CD4-positive, alpha-beta T cell treated with Interleukin-10 for 1 hour (primary cell): ENCODE data around the gene GPD2.
"Not testable (repeated sequence)": the region's sequence is repeated elsewhere in the genome, so short reads cannot be mapped to it uniquely, and the experiment has no call there.

Experiments
- DNase-seq: peaks from one replicate; pipeline ENCODE4 v3.0.0-alpha.2; 2020

GPD2 gene

GRCh38 chr2:156590085-156590739 is 154.0 kb downstream of the GPD2 start:
- DNase-seq, result no peak

- DNase-seq, result no peak
These were observed 156.8 kb downstream of the GPD2 start for GRCh38 chr2:156592809-156593593.

- no peak for DNase-seq
These were observed 157.4 kb downstream of the GPD2 start for GRCh38 chr2:156593594-156593921.

- no peak for DNase-seq
These were observed 162.4 kb downstream of the GPD2 start for GRCh38 chr2:156598563-156598962.

GRCh38 chr2:156600196-156600595 is 164.0 kb downstream of the GPD2 start:
- DNase-seq, result no peak

- DNase-seq, result no peak
These were observed 165.8 kb downstream of the GPD2 start for GRCh38 chr2:156601855-156602551.

- no peak for DNase-seq
These were observed 166.4 kb downstream of the GPD2 start for GRCh38 chr2:156602552-156602933.

GRCh38 chr2:156615836-156616322 is 179.7 kb downstream of the GPD2 start:
- no peak for DNase-seq

GRCh38 chr2:156618071-156618470 is 181.9 kb downstream of the GPD2 start:
- DNase-seq, result not testable (repeated sequence)

- no peak for DNase-seq
These were observed 182.9 kb downstream of the GPD2 start for GRCh38 chr2:156619021-156619539.

- no peak for DNase-seq
These were observed 186.3 kb downstream of the GPD2 start for GRCh38 chr2:156622491-156622890.

- DNase-seq, result no peak
These were observed 189.4 kb downstream of the GPD2 start for GRCh38 chr2:156625360-156626170.

GRCh38 chr2:156626931-156627330 is 190.8 kb downstream of the GPD2 start:
- DNase-seq, result no peak

- DNase-seq, result no peak
These were observed 194.6 kb downstream of the GPD2 start for GRCh38 chr2:156630579-156631337.

- no peak for DNase-seq
These were observed 199.5 kb downstream of the GPD2 start for GRCh38 chr2:156635646-156636045.
